ENCODE measurements around the gene CCDC47. TPM values are rescaled to one million over a fixed set of nuclear protein-coding genes. Genes with fewer than 3 reads are reported as not detected.

Gene CCDC47
- total RNA-seq, 2 experiments from 2014 or later, result 31.0 to 31.3 TPM

GRCh38 chr17:63709110-63709509 is 64.3 kb downstream of the CCDC47 start:
- H3K9me3 Mint-ChIP-seq, result no peaks in the 10 kb centered on the region
- DNase-seq, result no peak
- H3K4me3 Mint-ChIP-seq, result peak overlapping the region; percentile 32
- no peaks in the 10 kb centered on the region for H3K9me3 ChIP-seq (ENCODE audit: control insufficient read depth in 1 of 2, insufficient read depth in 1 of 2, low read length in 2 of 2)
- H3K27me3 Mint-ChIP-seq, result no peaks in the 10 kb centered on the region
- H3K36me3 Mint-ChIP-seq (ENCODE audit: low read depth), result peaks cover 28% of the 10 kb centered on the region
- peaks cover 6% of the 10 kb centered on the region for H3K36me3 ChIP-seq (ENCODE audit: insufficient read depth, low read length)
- peaks cover 64% of the 10 kb centered on the region for H3K4me1 Mint-ChIP-seq (ENCODE audit: low read depth)
- H3K27ac ChIP-seq (ENCODE audit: low read depth in 1 of 2, low read length in 2 of 2), result peak overlapping the region; percentile 2 to 41
- ChIA-PET POLR2A (interaction anchor here (0.7 to 18.5 kb wide), 10 partner anchors 11 to 158 kb away, joined by 3 to 844 read pairs (median 9); partner anchors contain the start of genes CCDC47, DCAF7, DDX42 and LIMD2), CTCF (interaction anchor here (1.2 to 4.7 kb wide), 7 partner anchors 12 to 284 kb away, joined by 5 to 169 read pairs (median 7); partner anchors contain the start of genes CCDC47, DDX42 and LIMD2)
- peak overlapping the region; percentile 100 for H3K27ac Mint-ChIP-seq
- TF ChIP-seq, protein P1, sequence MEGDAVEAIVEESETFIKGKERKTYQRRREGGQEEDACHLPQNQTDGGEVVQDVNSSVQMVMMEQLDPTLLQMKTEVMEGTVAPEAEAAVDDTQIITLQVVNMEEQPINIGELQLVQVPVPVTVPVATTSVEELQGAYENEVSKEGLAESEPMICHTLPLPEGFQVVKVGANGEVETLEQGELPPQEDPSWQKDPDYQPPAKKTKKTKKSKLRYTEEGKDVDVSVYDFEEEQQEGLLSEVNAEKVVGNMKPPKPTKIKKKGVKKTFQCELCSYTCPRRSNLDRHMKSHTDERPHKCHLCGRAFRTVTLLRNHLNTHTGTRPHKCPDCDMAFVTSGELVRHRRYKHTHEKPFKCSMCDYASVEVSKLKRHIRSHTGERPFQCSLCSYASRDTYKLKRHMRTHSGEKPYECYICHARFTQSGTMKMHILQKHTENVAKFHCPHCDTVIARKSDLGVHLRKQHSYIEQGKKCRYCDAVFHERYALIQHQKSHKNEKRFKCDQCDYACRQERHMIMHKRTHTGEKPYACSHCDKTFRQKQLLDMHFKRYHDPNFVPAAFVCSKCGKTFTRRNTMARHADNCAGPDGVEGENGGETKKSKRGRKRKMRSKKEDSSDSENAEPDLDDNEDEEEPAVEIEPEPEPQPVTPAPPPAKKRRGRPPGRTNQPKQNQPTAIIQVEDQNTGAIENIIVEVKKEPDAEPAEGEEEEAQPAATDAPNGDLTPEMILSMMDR (IDR thresholded peaks at IDR 0.05), result no peak
- ATAC-seq (ENCODE audit: poor library complexity), result no peak
- H3K4me3 ChIP-seq (ENCODE audit: low read length), result no peak overlapping the region
- intact Hi-C loops (cut with DNase I, micrococcal nuclease), result no loop called here
- H3K4me1 ChIP-seq (ENCODE audit: insufficient read depth, low read length), result peaks cover 66% of the 10 kb centered on the region
- H3K27me3 ChIP-seq (ENCODE audit: control insufficient read depth in 1 of 2, insufficient read depth in 2 of 2, low read length in 2 of 2), result no peaks in the 10 kb centered on the region

DNA sequence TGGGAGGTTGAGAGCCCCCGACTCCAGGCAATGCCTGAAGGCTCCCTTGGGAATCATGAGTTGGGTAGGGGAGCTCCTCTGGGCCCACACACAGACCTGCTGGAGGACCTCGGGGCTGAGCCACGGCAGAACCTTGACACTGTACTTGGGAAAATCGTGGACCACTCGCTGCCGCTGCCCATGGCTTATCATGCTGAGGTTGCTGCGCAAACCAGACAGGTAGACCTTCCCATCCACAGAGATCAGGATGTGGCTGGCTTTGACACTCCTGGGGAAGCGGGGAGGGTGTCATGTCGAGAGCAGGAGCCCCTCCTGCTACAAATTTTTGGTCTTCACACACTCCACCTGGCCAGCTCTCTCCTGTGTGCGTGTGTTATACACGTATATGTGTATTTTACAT is 66.2 kb downstream of the CCDC47 start:
- ChIA-PET POLR2A (interaction anchor here (0.8 to 18.5 kb wide), 11 partner anchors 9 to 136 kb away, joined by 3 to 844 read pairs (median 4); partner anchors contain the start of genes CCDC47, DDX42, LIMD2 and MAP3K3), CTCF (interaction anchor here (0.9 to 3.0 kb wide), 2 partner anchors 9 to 41 kb away, joined by 4 to 21 read pairs; no protein-coding TSS in a partner anchor)
- H3K36me3 Mint-ChIP-seq (ENCODE audit: low read depth), result peaks cover 37% of the 10 kb centered on the region
- DNase-seq (peak in 6 of 14 experiments; percentile 28 to 79 (median 54)), ATAC-seq (ENCODE audit: poor library complexity) (peak; percentile 57)
- no peaks in the 10 kb centered on the region for H3K9me3 Mint-ChIP-seq
- Histone ChIP-seq H3K27ac (ENCODE audit: low read depth in 1 of 2, low read length in 2 of 2) (peak overlapping the region; percentile 69 to 70), H3K4me1 (ENCODE audit: insufficient read depth, low read length) (peaks cover 86% of the 10 kb centered on the region), H3K9me3 (ENCODE audit: control insufficient read depth in 1 of 2, insufficient read depth in 1 of 2, low read length in 2 of 2) (no peaks in the 10 kb centered on the region), H3K4me3 (ENCODE audit: low read length) (peak overlapping the region; percentile 39), H3K36me3 (ENCODE audit: insufficient read depth, low read length) (peaks cover 11% of the 10 kb centered on the region), H3K27me3 (ENCODE audit: control insufficient read depth in 1 of 2, insufficient read depth in 2 of 2, low read length in 2 of 2) (no peaks in the 10 kb centered on the region)
- intact Hi-C loops (cut with DNase I, micrococcal nuclease), result no loop called here
- TF ChIP-seq, protein P1 (IDR thresholded peaks at IDR 0.05), result no peak
- peak overlapping the region; percentile 100 for H3K27ac Mint-ChIP-seq
- peaks cover 83% of the 10 kb centered on the region for H3K4me1 Mint-ChIP-seq (ENCODE audit: low read depth)
- peak overlapping the region; percentile 75 for H3K4me3 Mint-ChIP-seq
- H3K27me3 Mint-ChIP-seq, result no peaks in the 10 kb centered on the region

DNA sequence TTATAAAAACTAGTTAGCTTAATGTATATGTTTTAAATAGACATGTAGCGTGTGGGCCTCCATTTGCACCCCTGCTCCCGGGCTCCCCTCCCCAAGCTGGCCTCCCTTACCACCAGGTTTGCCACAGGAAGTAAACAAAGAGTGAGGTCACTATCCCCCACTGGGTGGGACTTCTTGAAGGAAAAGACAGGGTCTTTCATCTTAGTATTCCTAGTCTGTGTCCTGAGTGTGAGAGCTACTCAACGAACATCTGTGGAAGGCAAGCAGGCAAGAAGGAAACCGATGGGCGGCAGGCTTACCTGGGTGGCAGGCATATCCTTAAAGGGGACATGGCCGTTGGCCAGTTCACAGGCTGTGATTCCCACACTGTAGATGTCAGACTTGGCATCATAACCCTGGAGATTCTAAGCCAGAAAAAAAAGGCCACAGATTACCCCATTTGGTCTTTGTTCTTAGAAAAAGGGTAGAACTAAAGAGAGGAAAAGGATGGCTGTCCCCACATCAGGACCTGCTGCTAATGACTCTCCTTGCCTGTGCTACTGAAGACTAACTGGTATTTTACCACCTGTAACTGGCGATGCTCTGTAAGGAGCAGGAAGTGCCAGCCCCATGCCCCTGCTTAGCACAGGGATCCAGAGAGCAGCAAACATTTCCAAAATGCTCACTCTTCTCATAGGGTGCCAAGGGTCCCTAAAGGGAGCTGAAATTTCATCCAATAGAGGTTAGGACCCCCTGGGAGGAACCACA is 66.9 kb downstream of the CCDC47 start:
- POLR2A ChIA-PET, result interaction anchor here (0.7 to 18.5 kb wide), 16 partner anchors 8 to 799 kb away, joined by 3 to 844 read pairs (median 4); partner anchors contain the start of genes CCDC47, DDX42, DDX5 and LIMD2
- CTCF ChIA-PET, result interaction anchor here (3.0 kb wide), 1 partner anchor 9 kb away, joined by 21 read pairs; no protein-coding TSS in a partner anchor
- H3K4me1 Mint-ChIP-seq (ENCODE audit: low read depth), result peaks cover 90% of the 10 kb centered on the region
- H3K9me3 ChIP-seq (ENCODE audit: control insufficient read depth in 1 of 2, insufficient read depth in 1 of 2, low read length in 2 of 2), result no peaks in the 10 kb centered on the region
- H3K4me3 Mint-ChIP-seq, result peak overlapping the region; percentile 75
- TF ChIP-seq, protein P1 (IDR thresholded peaks at IDR 0.05), result no peak
- intact Hi-C loops (cut with DNase I, micrococcal nuclease), result no loop called here
- DNase-seq (peak in 4 of 14 experiments; percentile 42 to 67 (median 48)), ATAC-seq (ENCODE audit: poor library complexity) (peak; percentile 6)
- peak overlapping the region; percentile 39 for H3K4me3 ChIP-seq (ENCODE audit: low read length)
- no peaks in the 10 kb centered on the region for H3K27me3 Mint-ChIP-seq
- H3K27me3 ChIP-seq (ENCODE audit: control insufficient read depth in 1 of 2, insufficient read depth in 2 of 2, low read length in 2 of 2), result no peaks in the 10 kb centered on the region
- peaks cover 92% of the 10 kb centered on the region for H3K4me1 ChIP-seq (ENCODE audit: insufficient read depth, low read length)
- peaks cover 11% of the 10 kb centered on the region for H3K36me3 ChIP-seq (ENCODE audit: insufficient read depth, low read length)
- H3K27ac ChIP-seq (ENCODE audit: low read depth in 1 of 2, low read length in 2 of 2), result peak overlapping the region; percentile 69 to 70
- peaks cover 44% of the 10 kb centered on the region for H3K36me3 Mint-ChIP-seq (ENCODE audit: low read depth)
- H3K9me3 Mint-ChIP-seq, result no peaks in the 10 kb centered on the region
- peak overlapping the region; percentile 100 for H3K27ac Mint-ChIP-seq

All from CD4-positive, alpha-beta T cell (primary cell).